GM13976 (cell line): ENCODE results near the gene TNFRSF13B.

Experiments
- DNase-seq: peaks from one replicate; pipeline ENCODE4 v3.0.0; 2012; ENCODE audit warnings: low spot score
- CTCF ChIP-seq: IDR thresholded peaks from 2 replicates; pipeline ENCODE4 v1.5.1; 2012; ENCODE audit warnings: borderline replicate concordance, mild to moderate bottlenecking; ENCODE audit not compliant: insufficient read depth; ENCODE audit errors: extremely low read depth, missing control alignments, control extremely low read depth
- in situ Hi-C: fragments of 300-500 bp; cut with MboI; formaldehyde crosslinking; loops from one replicate; pipeline ENCODE4 v1.12.0; 2022; ENCODE audit warnings: low sequenced_read_pairs, mixed read lengths, inconsistent platforms; ENCODE audit not compliant: unreplicated experiment

The TNFRSF13B gene

DNA sequence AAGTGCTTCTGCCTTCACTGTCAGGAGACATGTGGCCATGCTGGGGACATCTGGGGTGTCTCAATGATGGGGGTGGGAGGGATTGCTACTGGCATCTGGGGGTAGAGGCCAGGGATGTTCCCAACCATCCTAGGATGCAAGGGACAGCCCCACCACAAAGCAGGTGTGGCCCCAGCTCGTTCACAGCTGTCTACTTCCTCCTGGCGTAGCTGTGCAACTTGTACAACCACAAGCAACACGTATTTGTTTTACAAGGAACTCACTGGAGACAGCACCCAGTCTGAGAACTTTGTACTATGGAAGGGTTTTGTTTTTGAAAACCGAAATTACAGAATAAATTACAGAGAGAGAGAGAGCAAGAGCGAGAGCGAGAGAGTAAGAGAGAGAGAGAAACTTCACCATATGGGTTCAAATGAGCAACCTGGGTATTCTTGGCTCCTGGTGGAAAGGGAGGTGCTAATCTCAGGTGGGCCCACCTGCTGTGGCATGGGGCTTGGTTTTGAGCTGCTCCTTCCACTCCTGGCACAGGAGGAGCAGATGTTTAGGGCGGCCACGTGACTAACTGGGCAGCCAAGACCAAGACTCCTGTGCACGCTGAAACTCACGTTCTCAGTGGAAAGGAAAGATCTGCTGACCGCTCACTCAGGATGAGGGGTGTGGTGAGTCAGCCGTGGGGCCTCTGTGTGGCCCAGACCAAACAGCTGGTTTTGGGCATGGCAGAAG, 17.5 kb upstream of the TNFRSF13B start:
- DNase-seq, result peak; percentile 47
- in situ Hi-C loops, result no loop called here
- TF ChIP-seq CTCF, result no peak

- TF ChIP-seq CTCF, result no peak
- in situ Hi-C loops, result no loop called here
- peak; percentile 50 for DNase-seq
Observed at GRCh38 chr17:16988749-16989229, 16.9 kb upstream of the TNFRSF13B start.

DNA sequence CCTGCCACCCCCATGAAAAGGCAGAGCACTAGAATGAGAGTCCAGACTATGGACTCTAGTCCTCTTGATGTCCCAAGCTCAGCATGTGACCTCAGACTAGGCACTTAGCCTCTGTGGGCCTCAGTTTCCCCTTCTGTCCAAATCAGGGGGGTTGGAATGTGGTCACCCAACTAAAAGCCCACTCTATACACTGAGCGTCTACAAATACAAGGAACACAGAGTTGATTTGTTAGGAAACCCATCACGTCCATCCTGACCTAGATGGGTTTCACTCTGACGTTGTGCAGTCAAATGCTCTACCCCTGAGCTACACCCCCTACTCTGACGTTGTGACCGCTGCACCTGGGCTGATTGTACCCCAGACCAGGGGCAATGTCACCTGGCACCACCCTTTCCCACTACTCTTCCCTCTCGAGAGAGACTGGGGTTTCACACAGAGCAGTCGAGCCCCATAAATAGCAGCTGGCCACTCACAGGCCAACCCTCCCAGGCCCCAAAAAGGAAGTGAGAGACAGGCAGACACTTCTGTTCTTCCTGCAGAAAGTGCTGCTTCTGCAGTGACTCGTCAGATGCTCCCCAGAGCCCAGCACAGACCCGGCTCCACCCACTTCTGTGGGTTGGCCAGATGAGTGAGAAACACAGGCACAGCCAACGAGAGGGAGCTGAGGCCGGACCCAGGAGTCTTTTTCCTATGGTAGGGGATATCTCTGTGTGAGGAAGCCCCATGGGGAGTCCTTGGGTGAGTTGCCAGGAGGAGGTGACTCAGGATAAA, 16.1 kb upstream of the TNFRSF13B start:
- in situ Hi-C loops, result no loop called here
- TF ChIP-seq CTCF, result no peak
- peak; percentile 89 for DNase-seq

GRCh38 chr17:16987066-16987829, 15.3 kb upstream of the TNFRSF13B start:
- no peak for DNase-seq
- in situ Hi-C loops, result no loop called here
- TF ChIP-seq CTCF, result no peak

DNA sequence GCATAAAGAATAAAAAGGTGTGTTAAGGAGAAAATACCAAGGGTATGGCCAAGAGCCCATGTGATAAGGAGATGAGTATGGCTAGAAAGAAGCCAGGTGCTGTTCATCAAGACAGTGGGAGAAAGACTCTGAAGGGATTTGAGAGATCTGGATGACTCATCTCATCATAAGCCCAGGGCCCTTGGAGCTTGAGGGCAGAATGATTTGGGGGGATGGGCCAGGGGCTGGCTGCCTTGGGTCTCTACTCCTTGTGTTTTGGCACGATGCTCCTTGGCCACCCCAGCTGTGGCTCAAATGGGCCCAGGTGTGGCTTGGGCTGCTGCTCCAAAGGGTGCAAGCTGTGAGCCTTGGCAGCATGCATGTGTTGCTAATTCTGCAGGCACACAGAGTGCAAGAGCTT, 14.5 kb upstream of the TNFRSF13B start:
- in situ Hi-C loops, result no loop called here
- TF ChIP-seq CTCF, result no peak
- DNase-seq, result no peak

DNA sequence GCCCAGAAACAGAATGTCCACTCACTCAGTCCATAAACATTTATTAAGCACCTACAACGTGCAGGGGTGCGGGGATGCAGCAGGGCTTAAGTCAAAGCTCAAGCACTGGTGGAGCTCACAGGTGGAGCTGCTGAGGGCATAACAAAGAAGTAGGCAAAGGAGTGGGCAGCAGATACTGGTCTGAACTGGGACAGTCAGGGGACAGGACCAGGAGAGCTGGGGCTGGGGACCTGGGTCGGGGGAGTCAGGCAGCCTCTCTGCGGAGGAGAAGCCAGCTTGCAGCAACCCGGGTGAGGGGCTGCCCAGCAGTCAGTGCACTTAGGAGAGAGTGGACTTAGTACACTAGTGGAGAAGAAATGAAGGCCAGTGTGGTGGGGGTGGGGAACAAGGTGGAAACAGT, 10.0 kb upstream of the TNFRSF13B start:
- no peak for TF ChIP-seq CTCF
- in situ Hi-C loops, result no loop called here
- no peak for DNase-seq
